NCI-H187 treated with DMSO at 0.1 percent for 48 hours (cell line): ENCODE measurements around the gene DDAH1.
"Not testable (repeated sequence)": the region's sequence is repeated elsewhere in the genome, so short reads cannot be mapped to it uniquely, and the experiment has no call there.

Experiments
- DNase-seq: peaks from one replicate; lab custom pipeline; 2025; lab: John Stamatoyannopoulos, UW

DDAH1 gene

GRCh38 chr1:85359874-85360721 is 104.9 kb downstream of the DDAH1 start:
- DNase-seq: no peak

- no peak for DNase-seq
Observed at GRCh38 chr1:85358702-85359438, 106.1 kb downstream of the DDAH1 start.

GRCh38 chr1:85357817-85358216 is 107.1 kb downstream of the DDAH1 start:
- no peak for DNase-seq

GRCh38 chr1:85356130-85356529 is 108.8 kb downstream of the DDAH1 start:
- DNase-seq: no peak

- DNase-seq: no peak
Observed at GRCh38 chr1:85352055-85352454, 112.9 kb downstream of the DDAH1 start.

GRCh38 chr1:85351202-85351828 is 113.6 kb downstream of the DDAH1 start:
- DNase-seq: no peak

GRCh38 chr1:85349224-85349623 is 115.7 kb downstream of the DDAH1 start:
- no peak for DNase-seq

GRCh38 chr1:85347908-85348307 is 117.1 kb downstream of the DDAH1 start:
- DNase-seq: no peak

- not testable (repeated sequence) for DNase-seq
Observed at GRCh38 chr1:85347275-85347674, 117.7 kb downstream of the DDAH1 start.

GRCh38 chr1:85344256-85344694 is 120.7 kb downstream of the DDAH1 start:
- DNase-seq: no peak

GRCh38 chr1:85343612-85344255 is 121.2 kb downstream of the DDAH1 start:
- no peak for DNase-seq

- no peak for DNase-seq
Observed at GRCh38 chr1:85343213-85343611, 121.7 kb downstream of the DDAH1 start.

- no peak for DNase-seq
Observed at GRCh38 chr1:85342207-85342606, 122.8 kb downstream of the DDAH1 start.

- DNase-seq: no peak
Observed at GRCh38 chr1:85340427-85340826, 124.5 kb downstream of the DDAH1 start.

GRCh38 chr1:85339656-85340399 is 125.1 kb downstream of the DDAH1 start:
- no peak for DNase-seq

GRCh38 chr1:85339089-85339488 is 125.9 kb downstream of the DDAH1 start:
- no peak for DNase-seq

- DNase-seq: no peak
Observed at GRCh38 chr1:85334962-85335361, 130.0 kb downstream of the DDAH1 start.

GRCh38 chr1:85333186-85333585 is 131.8 kb downstream of the DDAH1 start:
- no peak for DNase-seq

GRCh38 chr1:85332575-85332974 is 132.4 kb downstream of the DDAH1 start:
- DNase-seq: no peak

GRCh38 chr1:85330711-85331290 is 134.2 kb downstream of the DDAH1 start:
- DNase-seq: no peak

- DNase-seq: no peak
Observed at GRCh38 chr1:85330214-85330631, 134.7 kb downstream of the DDAH1 start.
